GM23338 (cell line): Measurements from ENCODE around the gene RPS6KA3. TPM values are rescaled to one million over a fixed set of nuclear protein-coding genes. Genes with fewer than 3 reads are reported as not detected.

Source experiments
- ATAC-seq: fragments of 200-7000 bp; cut with Tn5 transposase; 3 replicates; pipeline ENCODE4 v1.9.1; 2020
- DNase-seq: peaks from one replicate; pipeline ENCODE4 v3.0.0-alpha.2; 2015; ENCODE audit warnings: low spot score
- H2AFZ ChIP-seq: fragments of 200-600 bp; sonication (generic); 2 replicates; pipeline ENCODE4 v1.8.0; 2016; ENCODE audit warnings: antibody characterized with exemption, mild to moderate bottlenecking, moderate library complexity
- H3F3A ChIP-seq: fragments of 200-600 bp; sonication (generic); replicated peaks from 2 replicates; pipeline ENCODE4 v1.8.0; 2017; ENCODE audit warnings: antibody characterized with exemption, mixed run types, low read depth
- H3K27ac ChIP-seq: fragments of 200-600 bp; sonication (generic); 2 replicates; pipeline ENCODE4 v1.6.1; 2016; ENCODE audit warnings: low read depth
- H3K27me3 ChIP-seq: fragments of 200-600 bp; sonication (generic); 2 replicates; pipeline ENCODE4 v1.8.0; 2016; ENCODE audit warnings: mild to moderate bottlenecking, mixed run types, moderate library complexity; ENCODE audit not compliant: insufficient read depth
- H3K36me3 ChIP-seq: fragments of 200-600 bp; sonication (generic); 2 replicates; pipeline ENCODE4 v1.8.0; 2016; ENCODE audit warnings: mild to moderate bottlenecking; ENCODE audit not compliant: insufficient read depth
- H3K4me1 ChIP-seq: fragments of 200-600 bp; sonication (generic); 2 replicates; pipeline ENCODE4 v1.8.0; 2016; ENCODE audit warnings: mild to moderate bottlenecking, moderate library complexity; ENCODE audit not compliant: insufficient read depth
- H3K4me2 ChIP-seq: fragments of 200-600 bp; sonication (generic); 2 replicates; pipeline ENCODE4 v1.7.1; 2017; ENCODE audit warnings: mixed run types
- H3K4me3 ChIP-seq: fragments of 200-600 bp; sonication (generic); 2 replicates; pipeline ENCODE4 v1.6.1; 2016; ENCODE audit warnings: mixed run types
- H3K79me2 ChIP-seq: fragments of 200-600 bp; sonication (generic); replicated peaks from 2 replicates; pipeline ENCODE4 v1.8.0; 2017; ENCODE audit warnings: mild to moderate bottlenecking; ENCODE audit not compliant: insufficient read depth
- H3K9me2 ChIP-seq: fragments of 200-600 bp; sonication (generic); 2 replicates; pipeline ENCODE4 v1.8.0; 2017; ENCODE audit not compliant: insufficient read depth
- H4K20me1 ChIP-seq: fragments of 200-600 bp; sonication (generic); replicated peaks from 2 replicates; pipeline ENCODE4 v1.8.0; 2017; ENCODE audit warnings: mild to moderate bottlenecking; ENCODE audit not compliant: insufficient read depth
- H3K27ac Mint-ChIP-seq: 2 replicates; pipeline ENCODE4 v1.8.0; 2020; ENCODE audit warnings: inconsistent platforms, mild to moderate bottlenecking, moderate library complexity, mixed read lengths
- H3K27me3 Mint-ChIP-seq: 3 replicates; pipeline ENCODE4 v1.8.0; 2022; ENCODE audit warnings: low read depth, mild to moderate bottlenecking, moderate library complexity, mixed read lengths, inconsistent platforms; ENCODE audit not compliant: insufficient read depth, poor library complexity
- H3K36me3 Mint-ChIP-seq: 3 replicates; pipeline ENCODE4 v1.8.0; 2021; ENCODE audit warnings: low read depth, mild to moderate bottlenecking, inconsistent platforms, moderate library complexity, mixed read lengths
- H3K4me1 Mint-ChIP-seq: 3 replicates; pipeline ENCODE4 v1.8.0; 2020; ENCODE audit warnings: mild to moderate bottlenecking, inconsistent platforms, mixed read lengths
- H3K4me3 Mint-ChIP-seq: 3 replicates; pipeline ENCODE4 v1.8.0; 2021; ENCODE audit warnings: moderate library complexity, mild to moderate bottlenecking, inconsistent platforms, mixed read lengths
- H3K9me3 Mint-ChIP-seq: 3 replicates; pipeline ENCODE4 v1.8.0; 2020; ENCODE audit warnings: moderate library complexity, mild to moderate bottlenecking, inconsistent platforms, mixed read lengths
- CREB1 ChIP-seq: fragments of 250-450 bp; sonication (Bioruptor Pico); IDR thresholded peaks from 2 replicates; pipeline ENCODE4 v1.5.0; 2020; ENCODE audit warnings: low read depth, mild to moderate bottlenecking, moderate library complexity
- CTCF ChIP-seq, 2 experiments: fragments of 200-600 bp in 1 of 2; sonication (generic) in 1 of 2; conservative IDR thresholded peaks; 2 replicates each; pipeline versions ENCODE4 v1.5.1 to v1.6.1; 2016 to 2017; ENCODE audit warnings: antibody characterized with exemption in 2 of 2, low read depth in 2 of 2, mild to moderate bottlenecking in 2 of 2, moderate library complexity in 1 of 2
- EZH2 ChIP-seq: fragments of 200-600 bp; sonication (generic); IDR thresholded peaks from one replicate; pipeline ENCODE4 v1.8.0; 2017; ENCODE audit warnings: antibody characterized with exemption, mild to moderate bottlenecking, low read depth; ENCODE audit not compliant: unreplicated experiment
- EZH2phosphoT487 ChIP-seq: fragments of 200-600 bp; sonication (generic); IDR thresholded peaks from one replicate; pipeline ENCODE4 v1.8.1; 2018; ENCODE audit warnings: antibody characterized with exemption; ENCODE audit not compliant: unreplicated experiment
- JUNB ChIP-seq: IDR thresholded peaks from one replicate; pipeline ENCODE4 v1.6.1; 2016; ENCODE audit warnings: antibody characterized with exemption; ENCODE audit not compliant: unreplicated experiment
- NANOG ChIP-seq: IDR thresholded peaks from 2 replicates; pipeline ENCODE4 v1.6.1; 2016; ENCODE audit warnings: antibody characterized with exemption, borderline replicate concordance
- POLR2AphosphoS5 ChIP-seq: IDR thresholded peaks from 2 replicates; pipeline ENCODE4 v1.6.1; 2016; ENCODE audit warnings: antibody characterized with exemption, low read depth
- STAT1 ChIP-seq: IDR thresholded peaks from one replicate; pipeline ENCODE4 v1.6.1; 2016; ENCODE audit warnings: antibody characterized with exemption; ENCODE audit not compliant: unreplicated experiment
- ZNF114 ChIP-seq: fragments of 250-450 bp; sonication (Bioruptor Pico); IDR thresholded peaks from 2 replicates; pipeline ENCODE4 v1.5.0; 2020; ENCODE audit warnings: mild to moderate bottlenecking, moderate library complexity
- ZNF331 ChIP-seq: fragments of 250-450 bp; sonication (Bioruptor Pico); IDR thresholded peaks from 2 replicates; pipeline ENCODE4 v1.5.0; 2020; ENCODE audit warnings: low read depth, mild to moderate bottlenecking, moderate library complexity
- ZNF462 ChIP-seq: fragments of 250-450 bp; sonication (Bioruptor Pico); IDR thresholded peaks from 2 replicates; pipeline ENCODE4 v1.5.0; 2020; ENCODE audit warnings: mild to moderate bottlenecking, moderate library complexity
- polyA plus RNA-seq: library from polyadenylated mRNA; unstranded; fragments of >200 nt; fragmentation: Nextera tagmentation; extraction: Ambion mirVana; gene quantifications from 2 replicates; pipeline ENCODE4 v1.2.1, GENCODE V29; 2016
- total RNA-seq: library from RNA; depleted of rRNA; stranded (reverse); fragments of >200 nt; shearing (Covaris generic); gene quantifications from 2 replicates; pipeline ENCODE4 v1.2.3, GENCODE V29; 2014
- TF ChIP-seq, protein P1 (sequence below): IDR thresholded peaks from one replicate; pipeline ENCODE4 v1.6.1; 2018; ENCODE audit warnings: antibody characterized with exemption; ENCODE audit not compliant: unreplicated experiment
- TF ChIP-seq, protein P2 (sequence below): IDR thresholded peaks from 2 replicates; pipeline ENCODE4 v1.6.1; 2016; ENCODE audit warnings: antibody characterized with exemption

RPS6KA3 gene
- total and polyA plus RNA-seq, 2 experiments from 2014 or later: 3.2 to 12.2 TPM

DNA sequence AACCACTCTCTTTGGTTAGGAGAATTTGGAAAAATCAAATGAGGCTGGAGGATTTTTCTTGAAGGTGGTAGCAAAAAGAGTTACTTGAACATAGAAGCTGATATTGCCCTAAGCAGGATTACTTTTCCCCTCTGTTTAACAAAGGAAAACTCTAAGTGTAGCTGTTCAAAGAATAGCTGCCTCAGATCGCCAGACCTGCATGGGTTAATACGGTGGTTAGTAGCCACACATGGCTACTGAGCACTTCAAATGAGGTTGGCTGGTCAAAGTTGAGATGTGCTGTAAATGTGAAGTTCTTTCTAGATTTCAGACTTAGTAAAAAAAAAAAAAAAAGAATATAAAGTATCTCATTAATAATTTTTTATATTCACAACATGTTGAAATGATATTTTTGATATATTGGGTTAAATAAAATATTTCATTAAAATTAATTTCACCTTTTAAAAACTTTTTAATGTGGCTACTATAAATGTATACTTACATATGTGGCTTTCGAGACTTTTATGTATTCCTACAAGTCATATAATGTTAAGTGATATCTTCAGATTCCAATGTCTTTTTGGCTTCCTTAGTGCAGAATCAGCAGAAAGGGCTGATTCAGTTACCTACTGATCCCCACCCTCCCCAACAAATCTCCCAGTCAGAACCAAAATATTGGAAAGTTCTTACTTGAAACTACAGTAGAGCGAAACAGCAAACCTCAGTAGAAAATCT lies 3.3 kb upstream of the RPS6KA3 start:
- H3K27me3 Mint-ChIP-seq: peaks cover 29% of the 10 kb centered on the region
- Histone ChIP-seq H3K27me3 (peaks cover 47% of the 10 kb centered on the region), H3K27ac (no peak overlapping the region), H4K20me1 (no peaks in the 10 kb centered on the region), H3F3A (no peaks in the 10 kb centered on the region), H3K4me3 (no peak overlapping the region), H3K9me2 (no peaks in the 10 kb centered on the region), H3K4me2 (no peak overlapping the region), H3K4me1 (no peaks in the 10 kb centered on the region), H3K79me2 (peaks cover 3% of the 10 kb centered on the region; the same call in 1 of the 2 replicates), H2AFZ (no peak overlapping the region), H3K36me3 (no peaks in the 10 kb centered on the region)
- H3K4me1 Mint-ChIP-seq: peaks cover under 1% of the 10 kb centered on the region; the same call in 2 of the 3 replicates
- H3K4me3 Mint-ChIP-seq: no peak overlapping the region
- no peaks in the 10 kb centered on the region for H3K36me3 Mint-ChIP-seq
- no peak overlapping the region for H3K27ac Mint-ChIP-seq
- no peaks in the 10 kb centered on the region for H3K9me3 Mint-ChIP-seq
- ATAC-seq (no peak), DNase-seq (no peak)
- TF ChIP-seq EZH2 (no peak), ZNF331 (no peak), EZH2phosphoT487 (no peak), CREB1 (no peak), ZNF462 (no peak), ZNF114 (CRISPR knock-in tag) (no peak), NANOG (no peak), CTCF (conservative IDR thresholded peaks at IDR 0.05; ENCODE audit: low read depth in 2 of 2) (no peak), POLR2AphosphoS5 (no peak), JUNB (no peak), STAT1 (no peak)
- TF ChIP-seq, protein P1, sequence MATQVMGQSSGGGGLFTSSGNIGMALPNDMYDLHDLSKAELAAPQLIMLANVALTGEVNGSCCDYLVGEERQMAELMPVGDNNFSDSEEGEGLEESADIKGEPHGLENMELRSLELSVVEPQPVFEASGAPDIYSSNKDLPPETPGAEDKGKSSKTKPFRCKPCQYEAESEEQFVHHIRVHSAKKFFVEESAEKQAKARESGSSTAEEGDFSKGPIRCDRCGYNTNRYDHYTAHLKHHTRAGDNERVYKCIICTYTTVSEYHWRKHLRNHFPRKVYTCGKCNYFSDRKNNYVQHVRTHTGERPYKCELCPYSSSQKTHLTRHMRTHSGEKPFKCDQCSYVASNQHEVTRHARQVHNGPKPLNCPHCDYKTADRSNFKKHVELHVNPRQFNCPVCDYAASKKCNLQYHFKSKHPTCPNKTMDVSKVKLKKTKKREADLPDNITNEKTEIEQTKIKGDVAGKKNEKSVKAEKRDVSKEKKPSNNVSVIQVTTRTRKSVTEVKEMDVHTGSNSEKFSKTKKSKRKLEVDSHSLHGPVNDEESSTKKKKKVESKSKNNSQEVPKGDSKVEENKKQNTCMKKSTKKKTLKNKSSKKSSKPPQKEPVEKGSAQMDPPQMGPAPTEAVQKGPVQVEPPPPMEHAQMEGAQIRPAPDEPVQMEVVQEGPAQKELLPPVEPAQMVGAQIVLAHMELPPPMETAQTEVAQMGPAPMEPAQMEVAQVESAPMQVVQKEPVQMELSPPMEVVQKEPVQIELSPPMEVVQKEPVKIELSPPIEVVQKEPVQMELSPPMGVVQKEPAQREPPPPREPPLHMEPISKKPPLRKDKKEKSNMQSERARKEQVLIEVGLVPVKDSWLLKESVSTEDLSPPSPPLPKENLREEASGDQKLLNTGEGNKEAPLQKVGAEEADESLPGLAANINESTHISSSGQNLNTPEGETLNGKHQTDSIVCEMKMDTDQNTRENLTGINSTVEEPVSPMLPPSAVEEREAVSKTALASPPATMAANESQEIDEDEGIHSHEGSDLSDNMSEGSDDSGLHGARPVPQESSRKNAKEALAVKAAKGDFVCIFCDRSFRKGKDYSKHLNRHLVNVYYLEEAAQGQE: no peak
- TF ChIP-seq, protein P2, sequence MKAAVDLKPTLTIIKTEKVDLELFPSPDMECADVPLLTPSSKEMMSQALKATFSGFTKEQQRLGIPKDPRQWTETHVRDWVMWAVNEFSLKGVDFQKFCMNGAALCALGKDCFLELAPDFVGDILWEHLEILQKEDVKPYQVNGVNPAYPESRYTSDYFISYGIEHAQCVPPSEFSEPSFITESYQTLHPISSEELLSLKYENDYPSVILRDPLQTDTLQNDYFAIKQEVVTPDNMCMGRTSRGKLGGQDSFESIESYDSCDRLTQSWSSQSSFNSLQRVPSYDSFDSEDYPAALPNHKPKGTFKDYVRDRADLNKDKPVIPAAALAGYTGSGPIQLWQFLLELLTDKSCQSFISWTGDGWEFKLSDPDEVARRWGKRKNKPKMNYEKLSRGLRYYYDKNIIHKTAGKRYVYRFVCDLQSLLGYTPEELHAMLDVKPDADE: no peak
